ENCODE data around the gene RSPH6A.

The RSPH6A gene

GRCh38 chr19:45780146-45780447, 35.0 kb downstream of the RSPH6A start:
- DNase-seq (ENCODE audit: low spot score): no peak

GRCh38 chr19:45779231-45780145, 35.6 kb downstream of the RSPH6A start:
- DNase-seq (ENCODE audit: low spot score): no peak

- no peak for DNase-seq (ENCODE audit: low spot score)
Observed at GRCh38 chr19:45778010-45778661, 37.0 kb downstream of the RSPH6A start.

- DNase-seq (ENCODE audit: low spot score): no peak
Observed at GRCh38 chr19:45777395-45777961, 37.6 kb downstream of the RSPH6A start.

- no peak for DNase-seq (ENCODE audit: low spot score)
Observed at GRCh38 chr19:45774765-45775164, 40.3 kb downstream of the RSPH6A start.

- DNase-seq (ENCODE audit: low spot score): no peak
Observed at GRCh38 chr19:45773384-45773783, 41.7 kb downstream of the RSPH6A start.

- no peak for DNase-seq (ENCODE audit: low spot score)
Observed at GRCh38 chr19:45772912-45773311, 42.2 kb downstream of the RSPH6A start.

GRCh38 chr19:45772130-45772840, 42.8 kb downstream of the RSPH6A start:
- no peak for DNase-seq (ENCODE audit: low spot score)

- DNase-seq (ENCODE audit: low spot score): no peak
Observed at GRCh38 chr19:45771311-45771933, 43.7 kb downstream of the RSPH6A start.

- peak; percentile 93 for DNase-seq (ENCODE audit: low spot score)
Observed at GRCh38 chr19:45770192-45771101, 44.7 kb downstream of the RSPH6A start.

- peak; percentile 74 for DNase-seq (ENCODE audit: low spot score)
Observed at GRCh38 chr19:45769821-45770191, 45.3 kb downstream of the RSPH6A start.

GRCh38 chr19:45768984-45769782, 45.9 kb downstream of the RSPH6A start, which contains the start of gene SIX5:
TSS of gene SIX5 (minus strand) at chr19:45769252. CDS start at chr19:45768844, 408 bp downstream.
- peak; percentile 95 for DNase-seq (ENCODE audit: low spot score)

- no peak for DNase-seq (ENCODE audit: low spot score)
Observed at GRCh38 chr19:45768655-45768983, 46.5 kb downstream of the RSPH6A start.

GRCh38 chr19:45767881-45768654, 47.0 kb downstream of the RSPH6A start:
- no peak for DNase-seq (ENCODE audit: low spot score)

- no peak for DNase-seq (ENCODE audit: low spot score)
Observed at GRCh38 chr19:45767410-45767880, 47.7 kb downstream of the RSPH6A start.

GRCh38 chr19:45766869-45767346, 48.2 kb downstream of the RSPH6A start:
- DNase-seq (ENCODE audit: low spot score): no peak

- DNase-seq (ENCODE audit: low spot score): no peak
Observed at GRCh38 chr19:45766296-45766868, 48.7 kb downstream of the RSPH6A start.

- DNase-seq (ENCODE audit: low spot score): no peak
Observed at GRCh38 chr19:45765702-45766295, 49.3 kb downstream of the RSPH6A start.

Data from globus pallidus (tissue), 1 donor.